DMS53 (cell line): ENCODE data around the gene GOLGA8T.
"Not testable (repeated sequence)": the region's sequence is repeated elsewhere in the genome, so short reads cannot be mapped to it uniquely, and the experiment has no call there.

Source experiments
- DNase-seq: peaks from one replicate; lab custom pipeline; 2025; lab: John Stamatoyannopoulos, UW

Gene GOLGA8T

GRCh38 chr15:30192119-30192745, 57.4 kb downstream of the GOLGA8T start:
- not testable (repeated sequence) for DNase-seq

DNA sequence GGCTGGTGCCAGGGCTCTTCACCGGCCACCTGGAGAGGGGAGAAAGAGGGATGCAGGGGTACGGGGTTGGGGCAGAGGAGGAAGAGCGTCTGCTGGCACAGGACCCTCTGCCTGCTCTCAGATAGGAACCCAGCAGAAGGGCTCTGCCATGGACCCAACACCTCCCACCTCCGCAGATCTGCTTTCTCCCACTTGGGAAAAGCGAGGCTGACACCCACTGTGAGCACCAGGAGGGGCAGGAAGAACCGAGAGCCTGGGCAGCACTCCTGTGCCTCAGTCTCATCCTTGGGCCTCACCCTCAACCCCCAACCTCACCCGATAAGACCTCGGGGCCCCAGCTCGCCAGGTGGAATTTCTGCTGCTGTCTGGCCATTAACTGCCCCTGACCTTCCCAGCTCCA, 58.0 kb downstream of the GOLGA8T start:
- not testable (repeated sequence) for DNase-seq
